SKM-1 (cell line): ENCODE measurements around the gene SLC43A2.
A peak's percentile ranks its signal among the peaks of the same experiment; 100 is the strongest.
"Not testable (repeated sequence)": the region's sequence is repeated elsewhere in the genome, so short reads cannot be mapped to it uniquely, and the experiment has no call there.

Experiments used
- DNase-seq: peaks from one replicate; lab custom pipeline; 2025; ENCODE audit not compliant: unreplicated experiment; lab: John Stamatoyannopoulos, UW

Gene SLC43A2

GRCh38 chr17:1563786-1564613 is 64.6 kb downstream of the SLC43A2 start:
- DNase-seq, result no peak

GRCh38 chr17:1563471-1563785 is 65.2 kb downstream of the SLC43A2 start:
- not testable (repeated sequence) for DNase-seq

GRCh38 chr17:1562176-1562643 is 66.4 kb downstream of the SLC43A2 start:
- DNase-seq, result no peak

GRCh38 chr17:1561420-1562175 is 67.0 kb downstream of the SLC43A2 start:
- DNase-seq, result no peak

GRCh38 chr17:1560858-1561355 is 67.7 kb downstream of the SLC43A2 start:
- no peak for DNase-seq

- DNase-seq, result no peak
Observed at GRCh38 chr17:1560101-1560857, 68.4 kb downstream of the SLC43A2 start.

- no peak for DNase-seq
Observed at GRCh38 chr17:1559047-1560043, 69.3 kb downstream of the SLC43A2 start.

- DNase-seq, result no peak
Observed at GRCh38 chr17:1558401-1558800, 70.2 kb downstream of the SLC43A2 start.

- DNase-seq, result no peak
Observed at GRCh38 chr17:1557355-1558095, 71.1 kb downstream of the SLC43A2 start.

- DNase-seq, result peak; percentile 69
Observed at GRCh38 chr17:1555651-1556471, 72.8 kb downstream of the SLC43A2 start.

GRCh38 chr17:1554751-1555540 is 73.7 kb downstream of the SLC43A2 start:
- DNase-seq, result no peak

GRCh38 chr17:1553354-1554266 is 75.0 kb downstream of the SLC43A2 start:
- no peak for DNase-seq

GRCh38 chr17:1552932-1553331 is 75.7 kb downstream of the SLC43A2 start:
- DNase-seq, result no peak

- DNase-seq, result no peak
Observed at GRCh38 chr17:1551741-1552140, 76.9 kb downstream of the SLC43A2 start.

- DNase-seq, result no peak
Observed at GRCh38 chr17:1548032-1548431, 80.6 kb downstream of the SLC43A2 start.

- DNase-seq, result no peak
Observed at GRCh38 chr17:1546292-1546922, 82.2 kb downstream of the SLC43A2 start.
